CD4-positive, alpha-beta T cell treated with Interleukin-17A for 1 hour (primary cell): ENCODE measurements around the gene GAL3ST2.

Experiments used
- DNase-seq: peaks from one replicate; pipeline ENCODE4 v3.0.0-alpha.2; 2020

Gene GAL3ST2

GRCh38 chr2:241846406-241846805 is 69.8 kb downstream of the GAL3ST2 start:
- DNase-seq, result no peak

GRCh38 chr2:241848761-241849615 is 72.4 kb downstream of the GAL3ST2 start:
- DNase-seq, result no peak

- no peak for DNase-seq
Observed at GRCh38 chr2:241849616-241850543, 73.3 kb downstream of the GAL3ST2 start.

DNA sequence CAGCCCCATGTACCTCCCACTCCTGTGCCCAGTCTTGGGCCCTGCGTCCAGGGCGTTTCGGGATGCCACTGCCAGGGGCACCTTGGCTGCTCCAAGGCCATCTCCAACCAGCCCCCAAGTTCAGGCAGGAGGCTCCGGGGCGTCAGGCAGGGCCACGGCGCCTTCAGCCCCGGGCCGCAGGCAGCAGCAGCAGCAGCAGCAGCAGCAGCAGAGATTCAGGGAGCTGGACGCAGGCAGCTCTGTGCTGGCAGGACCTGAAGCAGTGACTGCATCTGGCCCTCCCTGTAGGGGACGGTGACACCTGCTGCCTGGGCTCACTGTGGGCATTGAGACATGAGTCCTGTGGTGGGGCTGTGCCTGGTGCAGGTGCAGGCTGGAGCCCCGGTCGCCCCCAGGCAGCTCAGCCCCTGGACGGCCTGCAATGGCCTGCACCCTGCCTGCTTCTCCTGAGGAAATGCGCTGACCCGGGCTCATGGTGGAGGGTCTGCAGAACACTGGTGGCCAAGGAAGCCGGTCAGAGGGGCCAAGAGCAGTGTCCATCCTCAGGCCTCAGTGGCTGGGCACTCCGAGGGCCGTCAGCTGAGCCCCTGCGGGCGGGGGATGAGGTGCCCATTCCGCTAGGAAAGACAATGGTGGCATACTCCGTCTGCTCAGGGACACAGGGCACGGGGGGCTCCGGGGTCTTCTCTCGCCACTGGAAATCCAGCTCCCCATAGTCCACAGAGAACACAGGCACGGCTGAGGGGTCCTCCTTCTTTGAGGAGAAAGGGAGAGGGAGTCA is 74.1 kb downstream of the GAL3ST2 start:
- DNase-seq, result no peak

- DNase-seq, result no peak
Observed at GRCh38 chr2:241851325-241852115, 74.9 kb downstream of the GAL3ST2 start.

DNA sequence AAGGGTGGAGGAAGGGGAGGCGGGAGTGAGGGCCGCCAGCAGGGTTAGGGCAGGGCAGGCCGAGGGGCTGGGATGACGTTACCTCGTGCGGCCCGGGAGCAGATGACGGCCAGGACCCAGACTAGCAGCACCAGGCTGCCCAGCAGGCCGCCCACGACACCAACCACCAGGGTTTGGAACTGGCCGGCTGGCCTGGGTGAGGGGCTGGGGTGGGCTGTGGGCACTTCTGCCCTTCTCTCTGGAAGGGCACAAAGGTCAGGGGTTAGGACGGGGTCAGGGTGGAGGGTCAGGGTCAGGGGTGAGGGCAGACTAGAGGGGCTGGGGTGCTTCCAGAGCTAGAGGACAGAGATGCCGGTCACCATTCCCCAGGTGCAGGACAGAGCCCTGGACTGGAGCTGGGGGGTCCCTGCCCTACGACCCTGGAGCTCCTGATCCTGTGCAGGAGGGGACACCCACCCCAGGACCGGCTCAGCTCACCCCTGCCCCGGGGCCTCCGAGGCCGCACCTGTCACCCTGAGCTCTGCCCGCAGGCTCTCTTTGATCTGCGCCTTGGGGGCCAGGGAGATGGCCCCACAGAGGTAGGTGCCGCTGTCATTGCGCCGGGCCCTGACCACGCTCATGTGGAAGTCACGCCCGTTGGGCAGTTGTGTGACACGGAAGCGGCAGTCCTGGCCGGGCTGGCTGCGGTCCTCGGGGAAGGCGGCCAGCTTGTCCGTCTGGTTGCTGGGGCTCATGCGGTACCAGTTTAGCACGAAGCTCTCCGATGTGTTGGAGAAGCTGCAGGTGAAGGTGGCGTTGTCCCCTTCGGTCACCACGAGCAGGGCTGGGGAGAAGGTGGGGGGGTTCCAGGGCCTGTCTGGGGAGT is 75.7 kb downstream of the GAL3ST2 start:
- no peak for DNase-seq

DNA sequence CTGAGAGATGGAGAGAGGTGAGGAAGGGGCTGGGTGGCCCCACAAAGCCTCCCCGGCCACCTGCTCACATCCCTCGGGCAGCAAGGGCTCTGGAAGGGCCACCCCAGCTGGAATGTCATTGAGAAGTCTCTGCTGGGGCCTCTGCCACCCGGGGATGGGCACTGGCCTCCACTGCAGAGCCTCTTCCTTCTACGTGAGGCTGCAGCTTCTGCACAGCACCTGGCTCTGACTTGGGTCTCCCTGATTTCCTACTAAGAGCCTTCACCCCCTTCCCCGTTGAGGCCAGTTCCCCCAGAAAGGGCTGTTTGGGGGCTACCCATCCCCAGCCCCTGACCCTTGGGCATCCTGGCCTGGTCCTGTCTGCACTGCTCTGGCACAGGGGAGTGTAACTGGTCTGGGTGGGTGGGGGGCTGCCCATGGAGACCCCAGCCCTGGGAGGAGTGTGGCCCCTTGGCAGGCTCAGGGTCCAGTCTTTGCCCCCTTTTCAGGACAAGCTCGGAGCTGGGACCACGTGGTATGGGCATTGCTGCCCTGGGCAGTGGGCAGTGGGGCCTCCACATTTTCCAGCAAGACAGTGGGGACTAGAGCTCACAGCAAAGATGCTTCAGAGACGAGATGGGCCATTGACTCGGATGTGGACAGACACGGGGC is 76.5 kb downstream of the GAL3ST2 start:
- no peak for DNase-seq
